SK-N-SH treated with all-trans-retinoic acid at 6 μM for 48 hours (cell line): Measurements from ENCODE around the gene UGGT1.

Experiments
- ATAC-seq: fragments of 200-7000 bp; cut with Tn5 transposase; 3 replicates; pipeline ENCODE4 v1.9.1; 2020; ENCODE audit warnings: mild to moderate bottlenecking, moderate library complexity
- ARNTL ChIP-seq: fragments of 450-650 bp; formaldehyde crosslinking; IDR thresholded peaks from 2 replicates; pipeline ENCODE4 v1.5.0; 2020; ENCODE audit warnings: low read depth, mild to moderate bottlenecking, moderate library complexity, borderline replicate concordance
- BACH2 ChIP-seq: fragments of 250-450 bp; sonication (Bioruptor Pico); IDR thresholded peaks from 2 replicates; pipeline ENCODE4 v1.9.0; 2021; ENCODE audit warnings: mild to moderate bottlenecking, borderline replicate concordance
- CSDC2 ChIP-seq: fragments of 250-450 bp; sonication (Bioruptor Pico); IDR thresholded peaks from 2 replicates; pipeline ENCODE4 v1.5.0; 2020; ENCODE audit warnings: mild to moderate bottlenecking, moderate library complexity
- ESRRG ChIP-seq: fragments of 250-450 bp; sonication (Bioruptor Pico); IDR thresholded peaks from 2 replicates; pipeline ENCODE4 v1.6.1; 2021; ENCODE audit warnings: mild to moderate bottlenecking
- ISL1 ChIP-seq: fragments of 250-450 bp; sonication (Bioruptor Pico); IDR thresholded peaks from 2 replicates; pipeline ENCODE4 v2.1.2; 2022; ENCODE audit warnings: mild to moderate bottlenecking, moderate library complexity
- OSR1 ChIP-seq: fragments of 250-450 bp; sonication (Bioruptor Pico); IDR thresholded peaks from 2 replicates; pipeline ENCODE4 v1.8.0; 2022; ENCODE audit warnings: moderate library complexity, mild to moderate bottlenecking, inconsistent platforms
- PPARA ChIP-seq: fragments of 250-450 bp; sonication (Bioruptor Pico); IDR thresholded peaks from 2 replicates; pipeline ENCODE4 v1.5.0; 2020; ENCODE audit warnings: mild to moderate bottlenecking, borderline replicate concordance
- RARB ChIP-seq: fragments of 250-450 bp; sonication (Bioruptor Pico); IDR thresholded peaks from 2 replicates; pipeline ENCODE4 v1.8.0; 2021; ENCODE audit warnings: mild to moderate bottlenecking, moderate library complexity
- SNAI2 ChIP-seq: fragments of 250-450 bp; sonication (Bioruptor Pico); IDR thresholded peaks from 2 replicates; pipeline ENCODE4 v1.5.0; 2020; ENCODE audit warnings: mild to moderate bottlenecking, moderate library complexity
- TCF4 ChIP-seq: fragments of 250-450 bp; sonication (Bioruptor Pico); IDR thresholded peaks from 2 replicates; pipeline ENCODE4 v1.8.0; 2021; ENCODE audit warnings: mild to moderate bottlenecking, moderate library complexity, borderline replicate concordance
- TOX ChIP-seq: fragments of 250-450 bp; sonication (Bioruptor Pico); IDR thresholded peaks from 2 replicates; pipeline ENCODE4 v1.8.0; 2021; ENCODE audit warnings: mild to moderate bottlenecking, moderate library complexity, borderline replicate concordance
- ZC3H10 ChIP-seq: fragments of 250-450 bp; sonication (Bioruptor Pico); IDR thresholded peaks from 2 replicates; pipeline ENCODE4 v1.5.1; 2021; ENCODE audit warnings: mild to moderate bottlenecking, moderate library complexity
- ZFP3 ChIP-seq: fragments of 250-450 bp; sonication (Bioruptor Pico); IDR thresholded peaks from 2 replicates; pipeline ENCODE4 v1.5.0; 2020; ENCODE audit warnings: mild to moderate bottlenecking, moderate library complexity
- ZFP30 ChIP-seq: fragments of 450-650 bp; formaldehyde crosslinking; IDR thresholded peaks from 2 replicates; pipeline ENCODE4 v1.5.0; 2022; ENCODE audit warnings: mild to moderate bottlenecking, moderate library complexity
- ZNF565 ChIP-seq: fragments of 450-650 bp; formaldehyde crosslinking; conservative IDR thresholded peaks from 2 replicates; pipeline ENCODE4 v1.5.0; 2020; ENCODE audit warnings: low read depth, mild to moderate bottlenecking, moderate library complexity
- ZNF8 ChIP-seq: fragments of 450-650 bp; formaldehyde crosslinking; IDR thresholded peaks from 2 replicates; pipeline ENCODE4 v1.5.0; 2020; ENCODE audit warnings: mild to moderate bottlenecking, moderate library complexity
- TF ChIP-seq, protein P1 (sequence below): fragments of 250-450 bp; sonication (Bioruptor Pico); IDR thresholded peaks from 2 replicates; pipeline ENCODE4 v1.8.0; 2021; ENCODE audit warnings: low read depth, mild to moderate bottlenecking, moderate library complexity, borderline replicate concordance
- TF ChIP-seq, protein P2 (sequence below): fragments of 250-450 bp; sonication (Bioruptor Pico); IDR thresholded peaks from 2 replicates; pipeline ENCODE4 v1.5.1; 2020; ENCODE audit warnings: low read depth, mild to moderate bottlenecking, moderate library complexity
- TF ChIP-seq, protein P3 (sequence below): fragments of 250-450 bp; sonication (Bioruptor Pico); IDR thresholded peaks from 2 replicates; pipeline ENCODE4 v1.5.0; 2020; ENCODE audit warnings: mild to moderate bottlenecking, moderate library complexity
- TF ChIP-seq, protein P4 (sequence below): fragments of 250-450 bp; sonication (Bioruptor Pico); IDR thresholded peaks from 2 replicates; pipeline ENCODE4 v1.8.0; 2020; ENCODE audit warnings: mild to moderate bottlenecking, moderate library complexity, borderline replicate concordance
- TF ChIP-seq, protein P5 (sequence below): fragments of 250-450 bp; sonication (Bioruptor Pico); IDR thresholded peaks from 2 replicates; pipeline ENCODE4 v1.5.1; 2021; ENCODE audit warnings: mild to moderate bottlenecking, moderate library complexity

UGGT1 gene

DNA sequence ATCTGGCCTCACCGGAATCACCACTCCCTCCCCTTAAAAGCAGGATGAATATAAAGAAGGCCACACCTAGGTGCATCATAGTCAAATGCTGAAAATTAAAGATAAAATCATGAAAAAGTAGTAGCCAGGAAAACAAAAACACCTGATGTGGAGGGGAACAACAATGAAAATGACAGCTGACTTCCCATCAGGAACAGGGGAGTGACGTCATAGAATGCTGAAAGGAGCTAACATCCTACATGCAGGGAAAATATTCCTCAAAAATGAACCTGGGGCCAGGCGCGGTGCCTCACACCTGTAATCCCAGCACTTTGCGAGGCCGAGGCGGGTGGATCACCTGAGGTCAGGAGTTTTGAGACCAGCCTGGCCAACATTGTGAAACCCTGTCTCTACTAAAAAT, 108.1 kb downstream of the UGGT1 start:
- TF ChIP-seq ZFP3 (CRISPR knock-in tag) (no peak), ZNF8 (CRISPR knock-in tag) (no peak), ESRRG (CRISPR knock-in tag) (no peak), CSDC2 (CRISPR knock-in tag) (no peak), TOX (CRISPR knock-in tag) (no peak), ISL1 (CRISPR knock-in tag) (no peak), ARNTL (CRISPR knock-in tag) (no peak), OSR1 (CRISPR knock-in tag) (no peak), SNAI2 (no peak)
- TF ChIP-seq, protein P1, sequence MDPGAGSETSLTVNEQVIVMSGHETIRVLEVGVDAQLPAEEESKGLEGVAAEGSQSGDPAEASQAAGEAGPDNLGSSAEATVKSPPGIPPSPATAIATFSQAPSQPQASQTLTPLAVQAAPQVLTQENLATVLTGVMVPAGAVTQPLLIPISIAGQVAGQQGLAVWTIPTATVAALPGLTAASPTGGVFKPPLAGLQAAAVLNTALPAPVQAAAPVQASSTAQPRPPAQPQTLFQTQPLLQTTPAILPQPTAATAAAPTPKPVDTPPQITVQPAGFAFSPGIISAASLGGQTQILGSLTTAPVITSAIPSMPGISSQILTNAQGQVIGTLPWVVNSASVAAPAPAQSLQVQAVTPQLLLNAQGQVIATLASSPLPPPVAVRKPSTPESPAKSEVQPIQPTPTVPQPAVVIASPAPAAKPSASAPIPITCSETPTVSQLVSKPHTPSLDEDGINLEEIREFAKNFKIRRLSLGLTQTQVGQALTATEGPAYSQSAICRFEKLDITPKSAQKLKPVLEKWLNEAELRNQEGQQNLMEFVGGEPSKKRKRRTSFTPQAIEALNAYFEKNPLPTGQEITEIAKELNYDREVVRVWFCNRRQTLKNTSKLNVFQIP (CRISPR knock-in tag) = no peak
- TF ChIP-seq, protein P2, sequence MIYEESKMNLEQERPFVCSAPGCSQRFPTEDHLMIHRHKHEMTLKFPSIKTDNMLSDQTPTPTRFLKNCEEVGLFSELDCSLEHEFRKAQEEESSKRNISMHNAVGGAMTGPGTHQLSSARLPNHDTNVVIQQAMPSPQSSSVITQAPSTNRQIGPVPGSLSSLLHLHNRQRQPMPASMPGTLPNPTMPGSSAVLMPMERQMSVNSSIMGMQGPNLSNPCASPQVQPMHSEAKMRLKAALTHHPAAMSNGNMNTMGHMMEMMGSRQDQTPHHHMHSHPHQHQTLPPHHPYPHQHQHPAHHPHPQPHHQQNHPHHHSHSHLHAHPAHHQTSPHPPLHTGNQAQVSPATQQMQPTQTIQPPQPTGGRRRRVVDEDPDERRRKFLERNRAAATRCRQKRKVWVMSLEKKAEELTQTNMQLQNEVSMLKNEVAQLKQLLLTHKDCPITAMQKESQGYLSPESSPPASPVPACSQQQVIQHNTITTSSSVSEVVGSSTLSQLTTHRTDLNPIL = no peak
- TF ChIP-seq, protein P3, sequence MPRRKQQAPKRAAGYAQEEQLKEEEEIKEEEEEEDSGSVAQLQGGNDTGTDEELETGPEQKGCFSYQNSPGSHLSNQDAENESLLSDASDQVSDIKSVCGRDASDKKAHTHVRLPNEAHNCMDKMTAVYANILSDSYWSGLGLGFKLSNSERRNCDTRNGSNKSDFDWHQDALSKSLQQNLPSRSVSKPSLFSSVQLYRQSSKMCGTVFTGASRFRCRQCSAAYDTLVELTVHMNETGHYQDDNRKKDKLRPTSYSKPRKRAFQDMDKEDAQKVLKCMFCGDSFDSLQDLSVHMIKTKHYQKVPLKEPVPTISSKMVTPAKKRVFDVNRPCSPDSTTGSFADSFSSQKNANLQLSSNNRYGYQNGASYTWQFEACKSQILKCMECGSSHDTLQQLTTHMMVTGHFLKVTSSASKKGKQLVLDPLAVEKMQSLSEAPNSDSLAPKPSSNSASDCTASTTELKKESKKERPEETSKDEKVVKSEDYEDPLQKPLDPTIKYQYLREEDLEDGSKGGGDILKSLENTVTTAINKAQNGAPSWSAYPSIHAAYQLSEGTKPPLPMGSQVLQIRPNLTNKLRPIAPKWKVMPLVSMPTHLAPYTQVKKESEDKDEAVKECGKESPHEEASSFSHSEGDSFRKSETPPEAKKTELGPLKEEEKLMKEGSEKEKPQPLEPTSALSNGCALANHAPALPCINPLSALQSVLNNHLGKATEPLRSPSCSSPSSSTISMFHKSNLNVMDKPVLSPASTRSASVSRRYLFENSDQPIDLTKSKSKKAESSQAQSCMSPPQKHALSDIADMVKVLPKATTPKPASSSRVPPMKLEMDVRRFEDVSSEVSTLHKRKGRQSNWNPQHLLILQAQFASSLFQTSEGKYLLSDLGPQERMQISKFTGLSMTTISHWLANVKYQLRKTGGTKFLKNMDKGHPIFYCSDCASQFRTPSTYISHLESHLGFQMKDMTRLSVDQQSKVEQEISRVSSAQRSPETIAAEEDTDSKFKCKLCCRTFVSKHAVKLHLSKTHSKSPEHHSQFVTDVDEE (CRISPR knock-in tag) = no peak
- TF ChIP-seq, protein P4, sequence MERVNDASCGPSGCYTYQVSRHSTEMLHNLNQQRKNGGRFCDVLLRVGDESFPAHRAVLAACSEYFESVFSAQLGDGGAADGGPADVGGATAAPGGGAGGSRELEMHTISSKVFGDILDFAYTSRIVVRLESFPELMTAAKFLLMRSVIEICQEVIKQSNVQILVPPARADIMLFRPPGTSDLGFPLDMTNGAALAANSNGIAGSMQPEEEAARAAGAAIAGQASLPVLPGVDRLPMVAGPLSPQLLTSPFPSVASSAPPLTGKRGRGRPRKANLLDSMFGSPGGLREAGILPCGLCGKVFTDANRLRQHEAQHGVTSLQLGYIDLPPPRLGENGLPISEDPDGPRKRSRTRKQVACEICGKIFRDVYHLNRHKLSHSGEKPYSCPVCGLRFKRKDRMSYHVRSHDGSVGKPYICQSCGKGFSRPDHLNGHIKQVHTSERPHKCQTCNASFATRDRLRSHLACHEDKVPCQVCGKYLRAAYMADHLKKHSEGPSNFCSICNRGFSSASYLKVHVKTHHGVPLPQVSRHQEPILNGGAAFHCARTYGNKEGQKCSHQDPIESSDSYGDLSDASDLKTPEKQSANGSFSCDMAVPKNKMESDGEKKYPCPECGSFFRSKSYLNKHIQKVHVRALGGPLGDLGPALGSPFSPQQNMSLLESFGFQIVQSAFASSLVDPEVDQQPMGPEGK (CRISPR knock-in tag) = no peak
- TF ChIP-seq, all 23 proteins: peak for 0
- ATAC-seq = no peak

DNA sequence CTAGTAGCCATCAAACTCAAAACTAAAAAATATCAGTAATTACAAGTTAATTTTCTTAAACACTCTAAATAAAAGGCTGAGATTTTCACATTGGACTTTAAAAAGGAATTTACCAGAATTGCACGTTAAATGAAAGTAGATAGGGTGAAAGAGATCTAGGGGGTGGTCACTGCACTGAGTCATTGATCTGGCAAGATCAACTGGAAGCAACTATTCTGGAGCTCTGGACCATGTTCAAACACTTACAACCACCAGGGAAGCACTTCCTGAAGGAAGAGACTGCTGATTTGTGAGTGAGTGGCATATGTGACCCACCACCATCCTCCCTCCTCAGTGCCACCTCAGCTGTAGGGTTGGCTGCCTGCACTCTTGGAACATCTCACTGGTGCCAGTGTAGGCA, 111.8 kb downstream of the UGGT1 start:
- ATAC-seq = no peak
- TF ChIP-seq, protein P5, sequence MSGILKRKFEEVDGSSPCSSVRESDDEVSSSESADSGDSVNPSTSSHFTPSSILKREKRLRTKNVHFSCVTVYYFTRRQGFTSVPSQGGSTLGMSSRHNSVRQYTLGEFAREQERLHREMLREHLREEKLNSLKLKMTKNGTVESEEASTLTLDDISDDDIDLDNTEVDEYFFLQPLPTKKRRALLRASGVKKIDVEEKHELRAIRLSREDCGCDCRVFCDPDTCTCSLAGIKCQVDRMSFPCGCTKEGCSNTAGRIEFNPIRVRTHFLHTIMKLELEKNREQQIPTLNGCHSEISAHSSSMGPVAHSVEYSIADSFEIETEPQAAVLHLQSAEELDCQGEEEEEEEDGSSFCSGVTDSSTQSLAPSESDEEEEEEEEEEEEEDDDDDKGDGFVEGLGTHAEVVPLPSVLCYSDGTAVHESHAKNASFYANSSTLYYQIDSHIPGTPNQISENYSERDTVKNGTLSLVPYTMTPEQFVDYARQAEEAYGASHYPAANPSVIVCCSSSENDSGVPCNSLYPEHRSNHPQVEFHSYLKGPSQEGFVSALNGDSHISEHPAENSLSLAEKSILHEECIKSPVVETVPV (CRISPR knock-in tag) = no peak
- no peak for TF ChIP-seq ZFP3 (CRISPR knock-in tag)
- TF ChIP-seq SNAI2 = no peak
- no peak for TF ChIP-seq CSDC2 (CRISPR knock-in tag)
- no peak for TF ChIP-seq BACH2 (CRISPR knock-in tag)
- no peak for TF ChIP-seq ZC3H10 (CRISPR knock-in tag)
- no peak for TF ChIP-seq TCF4 (CRISPR knock-in tag)
- TF ChIP-seq OSR1 (CRISPR knock-in tag) = no peak
- no peak for TF ChIP-seq PPARA (CRISPR knock-in tag)
- TF ChIP-seq ZNF8 (CRISPR knock-in tag) = no peak
- no peak for TF ChIP-seq ZFP30 (CRISPR knock-in tag)
- TF ChIP-seq, protein P4 (CRISPR knock-in tag) = no peak
- no peak for TF ChIP-seq ZNF565
- TF ChIP-seq RARB (CRISPR knock-in tag) = no peak
- TF ChIP-seq, protein P2 = no peak
- no peak for TF ChIP-seq ARNTL (CRISPR knock-in tag)
- TF ChIP-seq ISL1 (CRISPR knock-in tag) = no peak
- TF ChIP-seq, protein P3 (CRISPR knock-in tag) = no peak
- TF ChIP-seq TOX (CRISPR knock-in tag) = no peak
